ENCODE data around the gene PIEZO2. TPM values are rescaled to one million over a fixed set of nuclear protein-coding genes. Genes with fewer than 3 reads are reported as not detected.

PIEZO2 gene
- total and polyA plus RNA-seq, 2 of the 8 experiments (the other 6 are each of a cell fraction or from before 2014, with no cell fraction given): 4.7 to 16.5 TPM

GRCh38 chr18:10913919-10914318 lies 235.4 kb downstream of the PIEZO2 start (continued):
- TF ChIP-seq RAD21 (IDR thresholded peaks at IDR 0.05 in 1 of 2, conservative IDR thresholded peaks at IDR 0.05 in 1 of 2; ENCODE audit: low read depth in 2 of 2, low read length in 2 of 2): no peak
- TF ChIP-seq POLR2A (IDR thresholded peaks at IDR 0.05; ENCODE audit: control extremely low read depth in 1 of 2, low read depth in 2 of 2, low read length in 2 of 2): no peak
- no peak for TF ChIP-seq SUZ12 (IDR thresholded peaks at IDR 0.05; ENCODE audit: low read length)
- no peak for TF ChIP-seq FOSL1 (IDR thresholded peaks at IDR 0.05; ENCODE audit: insufficient read depth, low read depth, low read length)
- no peak for TF ChIP-seq PHF8 (conservative IDR thresholded peaks at IDR 0.05; ENCODE audit: low read depth, low read length)
